Erythroblast (primary cell): Measurements from ENCODE around the gene NFATC1.

Source experiments
- DNase-seq, 2 experiments: peaks; one replicate each; lab custom pipeline; 2025; lab: John Stamatoyannopoulos, UW
- GATA1 ChIP-seq: IDR thresholded peaks from 2 replicates; pipeline ENCODE4 v1.6.1; 2011; ENCODE audit warnings: low read depth, mild to moderate bottlenecking, control low read depth, low read length, moderate library complexity
- POLR2A ChIP-seq: IDR thresholded peaks from 2 replicates; pipeline ENCODE4 v1.6.1; 2011; ENCODE audit warnings: mild to moderate bottlenecking, low read length

The NFATC1 gene

GRCh38 chr18:79447703-79448367 is 52.1 kb downstream of the NFATC1 start:
- TF ChIP-seq POLR2A (no peak), GATA1 (no peak)
- no peak for DNase-seq

GRCh38 chr18:79448621-79449020 is 52.9 kb downstream of the NFATC1 start:
- no peak for DNase-seq
- no peak for TF ChIP-seq POLR2A
- no peak for TF ChIP-seq GATA1

DNA sequence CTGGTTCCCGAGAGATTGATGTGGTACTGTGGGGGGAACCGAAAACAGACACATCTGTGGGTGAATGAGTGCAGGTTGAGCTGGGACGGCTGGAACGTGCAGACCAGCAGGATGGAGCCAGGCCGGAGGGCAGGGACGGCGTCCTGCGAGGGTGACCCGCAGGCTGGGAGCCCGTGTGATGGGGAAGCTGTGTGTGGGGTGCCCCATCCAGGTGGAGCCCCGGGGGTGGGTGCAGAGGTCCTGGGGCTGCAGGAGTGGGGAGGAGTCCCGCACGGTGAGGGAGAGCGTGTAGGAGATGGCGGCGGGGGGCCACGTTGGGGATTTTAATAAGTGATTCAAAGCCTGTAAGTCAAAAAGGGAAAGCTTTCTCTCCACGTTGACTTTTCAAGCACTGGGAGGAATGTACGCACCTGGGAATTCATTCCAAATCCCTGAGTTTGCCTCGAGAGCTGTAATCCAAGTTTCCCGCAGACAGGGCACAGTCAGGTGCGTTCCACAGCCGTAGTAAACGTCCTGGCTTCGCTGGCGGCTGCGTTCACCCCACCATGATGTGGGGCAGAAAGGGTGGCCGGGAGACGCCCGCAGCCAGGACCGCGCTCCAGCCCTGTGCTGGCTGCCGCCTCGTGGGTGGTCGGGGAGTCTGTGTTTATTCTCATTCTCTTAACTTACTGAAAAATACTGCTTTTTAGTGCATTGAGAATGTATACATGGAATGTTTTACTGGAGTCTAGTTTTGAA is 54.0 kb downstream of the NFATC1 start:
- DNase-seq = no peak
- TF ChIP-seq GATA1 = no peak
- TF ChIP-seq POLR2A = no peak

DNA sequence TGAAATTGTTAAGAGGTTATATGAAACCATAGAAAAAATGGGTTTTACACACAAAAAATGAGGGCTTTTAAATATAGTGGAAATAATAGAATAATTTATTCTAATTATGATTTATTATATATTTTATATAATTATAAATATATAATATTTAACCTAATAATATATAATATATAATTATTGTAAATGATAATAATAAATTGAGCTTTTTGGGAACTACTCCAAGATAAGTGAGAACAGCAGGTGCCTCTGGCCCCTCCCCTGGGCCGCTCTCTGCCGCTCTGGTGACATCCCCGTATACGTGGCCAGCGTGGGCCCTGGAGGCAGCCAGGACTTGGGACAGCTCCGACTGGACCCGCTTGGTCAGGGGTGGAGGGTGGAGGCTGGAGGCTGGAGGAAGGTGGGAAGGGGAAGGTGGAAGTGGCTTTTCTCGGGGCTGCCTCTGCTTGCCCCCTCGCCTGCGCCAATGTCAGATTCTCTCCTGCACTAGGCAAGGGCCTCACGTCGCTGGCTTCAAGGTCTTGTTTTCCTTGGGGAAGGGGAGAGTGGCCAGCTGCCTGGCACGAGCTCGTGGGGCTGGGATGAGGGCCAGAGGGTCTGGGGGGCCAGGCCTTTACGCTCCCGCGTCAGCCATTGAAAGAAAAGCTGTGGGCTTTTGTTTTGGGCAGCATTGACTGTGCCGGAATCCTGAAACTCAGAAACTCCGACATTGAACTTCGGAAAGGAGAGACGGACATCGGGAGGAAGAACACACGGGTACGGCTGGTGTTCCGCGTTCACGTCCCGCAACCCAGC is 54.8 kb downstream of the NFATC1 start:
- no peak for DNase-seq
- TF ChIP-seq POLR2A (no peak), GATA1 (no peak)

- TF ChIP-seq POLR2A (no peak), GATA1 (no peak)
- no peak for DNase-seq
These were observed 55.8 kb downstream of the NFATC1 start for GRCh38 chr18:79451237-79452125.

DNA sequence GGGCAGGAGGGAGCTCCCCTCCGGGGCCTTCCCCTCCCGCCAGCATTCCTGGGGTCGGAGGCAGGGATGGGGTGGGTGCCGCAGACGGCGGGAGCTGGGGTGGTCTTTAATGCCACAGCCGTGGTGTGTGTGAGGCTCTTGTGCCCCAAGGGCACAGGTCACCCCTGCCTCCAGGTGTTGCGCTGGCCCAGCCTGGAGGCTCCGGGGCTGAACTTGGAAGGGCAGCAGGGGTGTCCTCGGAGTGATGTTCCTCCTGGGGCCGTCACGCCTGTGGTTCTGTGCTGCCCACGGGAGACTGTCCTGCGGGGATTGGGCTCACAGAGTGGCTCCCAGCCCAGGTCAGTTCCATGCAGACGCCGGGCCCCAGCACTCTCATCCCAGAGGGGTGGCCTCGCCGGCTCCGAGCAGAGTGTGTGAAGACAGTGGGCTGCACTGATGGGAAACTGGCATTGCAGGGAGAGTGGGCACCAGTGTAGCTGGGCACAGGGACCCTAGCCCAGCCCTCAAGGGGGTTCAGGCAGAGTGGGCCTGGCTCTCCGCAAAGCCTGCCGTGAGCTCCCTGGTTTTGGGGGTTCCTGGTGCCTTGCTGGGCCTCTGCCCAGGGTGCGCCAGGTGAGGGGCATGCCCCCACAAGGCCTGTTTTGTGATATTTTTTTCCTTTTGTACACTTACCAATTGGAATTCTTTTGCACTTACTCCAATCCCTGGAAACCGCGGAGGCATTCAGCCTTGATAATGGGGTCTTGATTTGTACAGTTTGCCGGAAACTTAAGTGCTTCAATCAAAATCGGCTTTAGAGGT is 56.7 kb downstream of the NFATC1 start:
- no peak for TF ChIP-seq POLR2A
- TF ChIP-seq GATA1 = no peak
- no peak for DNase-seq

DNA sequence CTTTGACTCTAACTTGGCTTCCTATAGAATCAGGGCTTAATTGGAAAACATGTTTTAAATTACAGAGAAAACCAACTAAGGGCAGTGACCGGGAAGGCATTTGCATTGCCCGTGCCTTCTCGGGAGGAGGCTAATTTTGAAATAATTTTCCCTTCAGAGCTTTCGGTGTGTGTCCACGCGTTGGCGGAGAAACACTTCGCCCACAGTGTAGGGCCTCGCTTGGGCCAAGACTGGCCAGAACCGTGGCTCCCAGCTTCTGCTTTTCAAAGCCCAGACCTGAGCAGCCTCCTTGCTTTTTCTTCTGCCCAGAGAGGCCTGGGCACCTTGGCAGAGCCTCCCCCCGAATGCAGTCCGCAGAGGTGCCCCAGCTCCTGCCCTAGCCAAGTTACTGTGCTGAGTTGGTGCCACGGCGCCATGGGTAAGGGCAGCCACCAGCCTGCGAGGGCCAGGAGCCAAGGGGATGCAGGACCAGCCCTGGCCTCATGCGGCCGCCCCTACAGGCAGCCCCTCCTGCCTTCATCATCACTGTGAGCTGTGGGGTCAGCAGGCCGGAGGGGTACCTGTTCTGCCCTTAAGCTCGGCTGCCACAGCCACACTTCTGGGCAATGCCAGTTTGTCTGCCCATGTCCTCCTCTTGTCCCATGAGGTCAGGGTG is 57.4 kb downstream of the NFATC1 start:
- TF ChIP-seq POLR2A (no peak), GATA1 (no peak)
- DNase-seq = no peak

GRCh38 chr18:79453816-79454735 is 58.3 kb downstream of the NFATC1 start:
- no peak for DNase-seq

DNA sequence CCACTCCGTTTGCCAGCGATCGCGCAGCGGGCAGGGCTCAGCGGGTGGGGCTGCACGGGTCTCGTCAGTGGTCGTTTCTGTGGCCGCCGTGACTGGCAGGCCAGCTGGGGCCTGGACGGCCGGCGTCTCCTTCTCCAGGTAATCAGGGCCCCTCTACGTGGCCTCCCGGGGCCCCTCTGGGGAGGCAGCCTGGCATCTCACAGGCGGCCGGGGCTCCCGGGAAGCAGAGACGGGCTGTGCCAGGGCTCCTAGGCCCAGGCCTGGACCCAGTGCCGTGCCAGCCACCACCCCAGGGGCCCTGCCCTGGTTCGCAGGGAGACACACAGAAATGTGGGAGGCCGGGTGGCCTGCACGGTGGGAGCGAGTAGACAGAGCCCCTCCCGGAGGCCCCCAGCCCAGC is 59.5 kb downstream of the NFATC1 start:
- TF ChIP-seq GATA1 = no peak
- no peak for DNase-seq

More at GRCh38 chr18:79453816-79454735, 58.3 kb downstream of the NFATC1 start:
- TF ChIP-seq GATA1 (no peak), POLR2A (no peak)

GRCh38 chr18:79456105-79456980 is 60.6 kb downstream of the NFATC1 start:
- no peak for DNase-seq
- TF ChIP-seq GATA1 (no peak), POLR2A (no peak)
